ENCODE measurements around the gene CEP55. TPM values are rescaled to one million over a fixed set of nuclear protein-coding genes. Genes with fewer than 3 reads are reported as not detected.

CEP55 gene
- total RNA-seq, 3 donors from 2014 or later = 1.3 to 11.7 (median 2.4) TPM

DNA sequence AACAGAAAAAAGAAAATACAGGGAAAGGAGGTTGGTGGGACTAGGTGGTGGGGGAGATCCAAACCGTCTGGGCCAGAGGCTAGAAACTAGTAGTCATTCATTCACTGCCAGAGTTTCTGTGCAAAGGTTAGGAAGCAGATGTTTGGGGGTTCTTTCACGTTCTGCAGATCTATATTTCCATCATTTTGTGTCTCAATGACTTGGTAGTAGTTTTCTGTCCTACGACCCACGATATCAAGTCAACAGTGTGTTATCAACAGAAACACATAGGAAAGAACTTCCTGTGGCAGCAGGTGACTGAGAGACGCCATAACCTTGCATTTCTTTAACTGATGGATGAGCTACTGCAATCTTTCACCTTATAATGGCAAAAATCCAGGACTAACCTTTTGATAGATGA, 1.8 kb downstream of the CEP55 start:
- intact Hi-C loops (cut with DNase I, micrococcal nuclease) = no loop called here
- DNase-seq = no peak
- Histone ChIP-seq H3K4me3 (no peak overlapping the region), H3K4me1 (ENCODE audit: low read depth) (peaks cover 7% of the 10 kb centered on the region), H3K36me3 (ENCODE audit: low read depth) (no peaks in the 10 kb centered on the region), H3K9me3 (no peaks in the 10 kb centered on the region)
- TF ChIP-seq, protein P1, sequence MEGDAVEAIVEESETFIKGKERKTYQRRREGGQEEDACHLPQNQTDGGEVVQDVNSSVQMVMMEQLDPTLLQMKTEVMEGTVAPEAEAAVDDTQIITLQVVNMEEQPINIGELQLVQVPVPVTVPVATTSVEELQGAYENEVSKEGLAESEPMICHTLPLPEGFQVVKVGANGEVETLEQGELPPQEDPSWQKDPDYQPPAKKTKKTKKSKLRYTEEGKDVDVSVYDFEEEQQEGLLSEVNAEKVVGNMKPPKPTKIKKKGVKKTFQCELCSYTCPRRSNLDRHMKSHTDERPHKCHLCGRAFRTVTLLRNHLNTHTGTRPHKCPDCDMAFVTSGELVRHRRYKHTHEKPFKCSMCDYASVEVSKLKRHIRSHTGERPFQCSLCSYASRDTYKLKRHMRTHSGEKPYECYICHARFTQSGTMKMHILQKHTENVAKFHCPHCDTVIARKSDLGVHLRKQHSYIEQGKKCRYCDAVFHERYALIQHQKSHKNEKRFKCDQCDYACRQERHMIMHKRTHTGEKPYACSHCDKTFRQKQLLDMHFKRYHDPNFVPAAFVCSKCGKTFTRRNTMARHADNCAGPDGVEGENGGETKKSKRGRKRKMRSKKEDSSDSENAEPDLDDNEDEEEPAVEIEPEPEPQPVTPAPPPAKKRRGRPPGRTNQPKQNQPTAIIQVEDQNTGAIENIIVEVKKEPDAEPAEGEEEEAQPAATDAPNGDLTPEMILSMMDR (IDR thresholded peaks at IDR 0.05) = no peak
- ATAC-seq = no peak

- H3K4me1 ChIP-seq (ENCODE audit: low read depth) = peaks cover 4% of the 10 kb centered on the region
- no peak for ATAC-seq
- no peak overlapping the region for H3K4me3 ChIP-seq
- intact Hi-C loops (cut with DNase I, micrococcal nuclease) = loop anchor here in 1 of 2 donors (10.0 kb wide), 1 partner anchor 417 kb away; no protein-coding TSS in a partner anchor
- no peak for DNase-seq
- TF ChIP-seq, protein P1 (IDR thresholded peaks at IDR 0.05) = no peak
- no peaks in the 10 kb centered on the region for H3K36me3 ChIP-seq (ENCODE audit: low read depth)
- no peaks in the 10 kb centered on the region for H3K9me3 ChIP-seq
Observed at GRCh38 chr10:93501650-93502049, 5.2 kb downstream of the CEP55 start.

- intact Hi-C loops (cut with DNase I, micrococcal nuclease) = loop anchor here in 1 of 2 donors (10.0 kb wide), 1 partner anchor 418 kb away; no protein-coding TSS in a partner anchor
- ATAC-seq = peak; percentile 31
- Histone ChIP-seq H3K36me3 (ENCODE audit: low read depth) (no peaks in the 10 kb centered on the region), H3K9me3 (no peaks in the 10 kb centered on the region), H3K4me1 (ENCODE audit: low read depth) (no peaks in the 10 kb centered on the region), H3K4me3 (no peak overlapping the region)
- no peak for DNase-seq
- TF ChIP-seq, protein P1 (IDR thresholded peaks at IDR 0.05) = no peak
Observed at GRCh38 chr10:93503075-93503474, 6.7 kb downstream of the CEP55 start.

GRCh38 chr10:93505075-93505474, 8.7 kb downstream of the CEP55 start:
- TF ChIP-seq, protein P1 (IDR thresholded peaks at IDR 0.05) = no peak
- intact Hi-C loops (cut with DNase I, micrococcal nuclease) = loop anchor here in 1 of 2 donors (10.0 kb wide), 1 partner anchor 420 kb away; no protein-coding TSS in a partner anchor
- no peaks in the 10 kb centered on the region for H3K4me1 ChIP-seq (ENCODE audit: low read depth)

DNA sequence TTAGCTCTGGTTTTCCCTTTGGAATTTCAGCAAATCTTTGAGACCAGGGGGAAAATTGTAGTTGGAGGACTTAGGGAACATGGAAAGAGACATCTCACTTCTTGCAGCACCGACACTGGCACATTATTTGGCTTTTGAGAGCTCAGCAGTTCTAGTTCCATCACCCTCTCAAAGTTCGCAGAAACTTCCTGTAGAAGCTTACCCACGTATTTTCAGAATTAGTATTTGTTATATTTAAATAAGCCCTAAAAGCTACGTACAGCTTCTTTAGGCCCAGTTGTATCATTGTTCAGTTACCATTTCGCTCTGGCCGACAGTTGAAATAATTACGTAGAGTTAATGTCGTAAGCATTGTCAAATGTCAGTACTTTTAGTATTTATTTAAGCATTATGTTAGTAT, 13.4 kb downstream of the CEP55 start:
- Histone ChIP-seq H3K4me3 (no peak overlapping the region), H3K9me3 (no peaks in the 10 kb centered on the region), H3K4me1 (ENCODE audit: low read depth) (no peaks in the 10 kb centered on the region), H3K36me3 (ENCODE audit: low read depth) (no peaks in the 10 kb centered on the region)
- intact Hi-C loops (cut with DNase I, micrococcal nuclease) = loop anchor here in 1 of 2 donors (10.0 kb wide), 1 partner anchor 425 kb away; no protein-coding TSS in a partner anchor
- TF ChIP-seq, protein P1 (IDR thresholded peaks at IDR 0.05) = no peak
- ATAC-seq (no peak), DNase-seq (no peak)

More at GRCh38 chr10:93505075-93505474, 8.7 kb downstream of the CEP55 start:
- Histone ChIP-seq H3K36me3 (ENCODE audit: low read depth) (no peaks in the 10 kb centered on the region), H3K9me3 (no peaks in the 10 kb centered on the region), H3K4me3 (no peak overlapping the region)
- no peak for DNase-seq
- no peak for ATAC-seq

DNA sequence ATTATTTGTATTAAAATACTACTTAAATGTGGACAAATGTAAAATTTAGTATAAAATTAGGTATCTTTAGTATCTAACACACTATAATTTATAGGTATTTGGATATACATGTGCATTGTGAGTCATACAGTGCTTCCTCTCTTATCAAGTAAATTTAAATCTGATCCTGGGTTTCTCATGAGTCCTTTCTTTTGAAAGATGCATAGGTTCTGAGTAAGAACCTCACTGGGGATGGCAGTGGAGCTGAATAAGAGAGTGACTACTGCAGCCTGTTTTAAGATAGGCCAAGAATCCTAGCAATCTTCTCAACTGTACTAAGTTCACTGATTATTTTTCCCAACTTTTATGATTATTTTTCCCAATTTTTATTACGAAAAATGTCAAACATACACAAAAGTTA, 16.2 kb downstream of the CEP55 start:
- Histone ChIP-seq H3K4me1 (ENCODE audit: low read depth) (no peaks in the 10 kb centered on the region), H3K4me3 (no peak overlapping the region), H3K36me3 (ENCODE audit: low read depth) (no peaks in the 10 kb centered on the region), H3K9me3 (no peaks in the 10 kb centered on the region)
- DNase-seq (no peak), ATAC-seq (no peak)
- intact Hi-C loops (cut with DNase I, micrococcal nuclease) = no loop called here
- TF ChIP-seq, protein P1 (IDR thresholded peaks at IDR 0.05) = no peak
